Ishikawa (cell line): ENCODE results near the gene RSBN1L.

Experiments used
- CEBPB ChIP-seq: IDR thresholded peaks from 2 replicates; pipeline ENCODE4 v1.6.1; 2012
- CREB1 ChIP-seq: IDR thresholded peaks from 2 replicates; pipeline ENCODE4 v1.6.1; 2012; ENCODE audit warnings: low read depth
- EP300 ChIP-seq: IDR thresholded peaks from 2 replicates; pipeline ENCODE4 v1.6.1; 2012; ENCODE audit warnings: borderline replicate concordance
- MAX ChIP-seq: IDR thresholded peaks from 2 replicates; pipeline ENCODE4 v1.6.1; 2012
- NFIC ChIP-seq: IDR thresholded peaks from 2 replicates; pipeline ENCODE4 v1.6.1; 2012
- REST ChIP-seq: IDR thresholded peaks from 2 replicates; pipeline ENCODE4 v1.6.1; 2012; ENCODE audit warnings: low read depth, mild to moderate bottlenecking
- TAF1 ChIP-seq: IDR thresholded peaks from 2 replicates; pipeline ENCODE4 v1.6.1; 2012; ENCODE audit warnings: low read depth, mild to moderate bottlenecking
- TEAD4 ChIP-seq: IDR thresholded peaks from 2 replicates; pipeline ENCODE4 v1.6.1; 2012
- USF1 ChIP-seq: IDR thresholded peaks from 2 replicates; pipeline ENCODE4 v1.6.1; 2012
- YY1 ChIP-seq: IDR thresholded peaks from 2 replicates; pipeline ENCODE4 v1.6.1; 2012; ENCODE audit warnings: low read depth
- ZBTB7A ChIP-seq: IDR thresholded peaks from 2 replicates; pipeline ENCODE4 v1.6.1; 2012; ENCODE audit warnings: low read depth

GRCh38 chr7:77831481-77831880 lies 135.2 kb downstream of the RSBN1L start:
- TF ChIP-seq YY1 (no peak), CREB1 (no peak), TAF1 (no peak), TEAD4 (no peak), CEBPB (no peak), REST (no peak), USF1 (no peak), NFIC (no peak), MAX (no peak), ZBTB7A (no peak), EP300 (no peak)
